Right cardiac atrium (tissue), 5 donors: Measurements from ENCODE around the gene RAB25. TPM values are rescaled to one million over a fixed set of nuclear protein-coding genes. Genes with fewer than 3 reads are reported as not detected.

ENCODE experiments used
- polyA plus RNA-seq: library from polyadenylated mRNA; stranded (reverse); fragments of 200-250 nt; gene quantifications from one replicate; pipeline ENCODE4 v1.2.3, GENCODE V29; 2013
- total RNA-seq, 4 donors: library from RNA; stranded (reverse); fragmentation: NEBNext Ultra II Directional; extraction: Animal tissue kit (Norgen Biotek cat#: 25700); gene quantifications; one replicate each; pipeline ENCODE4 v1.2.1, GENCODE V29; 2021
- donor health status: healthy with polysubstance abuse.
- donor health status: DM: no; HTN: yes; CAD: no.
- donor health status: DM: no; HTN: no; CAD: no.
- donor health status: DM: no; HTN: yes; CAD: no; lungs with severe emphysema.
- donor health status: DM: yes; HTN: yes; CAD: no.

RAB25 gene
- total and polyA plus RNA-seq, 5 donors, result 0.07 TPM; not detected in 4

Other genes starting within 250 kb of the RAB25 start
- gene GON4L, start 203.9 kb upstream of the RAB25 start, total RNA-seq, result 10 to 100 TPM; 24.4 to 30.2 (median 27.1) TPM
- gene GON4L, start 203.9 kb upstream of the RAB25 start, polyA plus RNA-seq, result 13.8 TPM
- 10 to 100 TPM; 11.4 to 15.4 (median 14.4) TPM for gene SYT11, start 201.6 kb upstream of the RAB25 start, total RNA-seq
- 4.7 TPM for gene SYT11, start 201.6 kb upstream of the RAB25 start, polyA plus RNA-seq
- gene RIT1, start 149.8 kb upstream of the RAB25 start, total RNA-seq, result 10 to 100 TPM; 21.6 to 26.2 (median 22.5) TPM
- gene RIT1, start 149.8 kb upstream of the RAB25 start, polyA plus RNA-seq, result 9.4 TPM
- 10 to 100 TPM; 24.0 to 29.3 (median 28.8) TPM for gene KHDC4, start 126.7 kb upstream of the RAB25 start, total RNA-seq
- gene KHDC4, start 126.7 kb upstream of the RAB25 start, polyA plus RNA-seq, result 20.0 TPM
- not detected for gene RXFP4, start 119.5 kb upstream of the RAB25 start, total RNA-seq
- gene RXFP4, start 119.5 kb upstream of the RAB25 start, polyA plus RNA-seq, result not detected
- 10 to 100 TPM; 56.6 to 75.7 (median 66.7) TPM for gene ARHGEF2, start 82.6 kb upstream of the RAB25 start, total RNA-seq
- 34.9 TPM for gene ARHGEF2, start 82.6 kb upstream of the RAB25 start, polyA plus RNA-seq
- 100 to 1,000 TPM in 1 of 4 donors, 10 to 100 TPM in 3; 82.0 to 112 (median 93.1) TPM for gene SSR2, start 40.2 kb upstream of the RAB25 start, total RNA-seq
- 93.3 TPM for gene SSR2, start 40.2 kb upstream of the RAB25 start, polyA plus RNA-seq
- 10 to 100 TPM; 23.9 to 28.7 (median 27.0) TPM for gene UBQLN4, start 7.4 kb upstream of the RAB25 start, total RNA-seq
- gene UBQLN4, start 7.4 kb upstream of the RAB25 start, polyA plus RNA-seq, result 13.7 TPM
- 10 to 100 TPM; 43.8 to 55.2 (median 51.5) TPM for gene LAMTOR2, start 6.4 kb upstream of the RAB25 start, total RNA-seq
- gene LAMTOR2, start 6.4 kb upstream of the RAB25 start, polyA plus RNA-seq, result 100 TPM
- gene MEX3A, start 21.3 kb downstream of the RAB25 start, total RNA-seq, result under 1 TPM; 0.17 to 0.33 (median 0.19) TPM
- 0.25 TPM for gene MEX3A, start 21.3 kb downstream of the RAB25 start, polyA plus RNA-seq
- gene LMNA, start 53.6 kb downstream of the RAB25 start, total RNA-seq, result 100 to 1,000 TPM; 238 to 451 (median 281) TPM
- gene LMNA, start 53.6 kb downstream of the RAB25 start, polyA plus RNA-seq, result 247 TPM
- gene SEMA4A, start 92.4 kb downstream of the RAB25 start, total RNA-seq, result 1 to 10 TPM; 2.3 to 3.4 (median 2.7) TPM
- gene SEMA4A, start 92.4 kb downstream of the RAB25 start, polyA plus RNA-seq, result 3.7 TPM
- 10 to 100 TPM; 14.2 to 21.5 (median 15.7) TPM for gene SLC25A44, start 132.9 kb downstream of the RAB25 start, total RNA-seq
- gene SLC25A44, start 132.9 kb downstream of the RAB25 start, polyA plus RNA-seq, result 8.6 TPM
- gene PMF1, start 151.8 kb downstream of the RAB25 start, total RNA-seq, result 10 to 100 TPM; 55.3 to 62.9 (median 59.5) TPM
- 93.6 TPM for gene PMF1, start 151.8 kb downstream of the RAB25 start, polyA plus RNA-seq
- under 1 TPM in 3 of 4 donors, not detected in 1; 0.54 to 0.92 (median 0.66) TPM for gene BGLAP, start 181.0 kb downstream of the RAB25 start, total RNA-seq
- gene BGLAP, start 181.0 kb downstream of the RAB25 start, polyA plus RNA-seq, result 0.45 TPM
- 1 to 10 TPM in 2 of 4 donors, under 1 TPM in 2; 0.68 to 1.5 (median 0.95) TPM for gene PAQR6, start 186.9 kb downstream of the RAB25 start, total RNA-seq
- gene PAQR6, start 186.9 kb downstream of the RAB25 start, polyA plus RNA-seq, result 1.3 TPM
- 10 to 100 TPM; 55.2 to 73.6 (median 62.2) TPM for gene SMG5, start 221.7 kb downstream of the RAB25 start, total RNA-seq
- gene SMG5, start 221.7 kb downstream of the RAB25 start, polyA plus RNA-seq, result 55.3 TPM
- gene TMEM79, start 223.2 kb downstream of the RAB25 start, total RNA-seq, result 1 to 10 TPM in 3 of 4 donors, under 1 TPM in 1; 0.95 to 2.4 (median 1.9) TPM
- gene TMEM79, start 223.2 kb downstream of the RAB25 start, polyA plus RNA-seq, result 1.9 TPM
- gene GLMP, start 234.5 kb downstream of the RAB25 start, total RNA-seq, result 10 to 100 TPM; 19.8 to 28.4 (median 25.5) TPM
- 22.0 TPM for gene GLMP, start 234.5 kb downstream of the RAB25 start, polyA plus RNA-seq
- not detected for gene VHLL, start 238.1 kb downstream of the RAB25 start, total RNA-seq
- gene VHLL, start 238.1 kb downstream of the RAB25 start, polyA plus RNA-seq, result not detected